Measurements from ENCODE around the gene KCNJ1. TPM values are rescaled to one million over a fixed set of nuclear protein-coding genes. Genes with fewer than 3 reads are reported as not detected.

KCNJ1 gene
- total RNA-seq, 1 donor from 2014 or later = not detected

DNA sequence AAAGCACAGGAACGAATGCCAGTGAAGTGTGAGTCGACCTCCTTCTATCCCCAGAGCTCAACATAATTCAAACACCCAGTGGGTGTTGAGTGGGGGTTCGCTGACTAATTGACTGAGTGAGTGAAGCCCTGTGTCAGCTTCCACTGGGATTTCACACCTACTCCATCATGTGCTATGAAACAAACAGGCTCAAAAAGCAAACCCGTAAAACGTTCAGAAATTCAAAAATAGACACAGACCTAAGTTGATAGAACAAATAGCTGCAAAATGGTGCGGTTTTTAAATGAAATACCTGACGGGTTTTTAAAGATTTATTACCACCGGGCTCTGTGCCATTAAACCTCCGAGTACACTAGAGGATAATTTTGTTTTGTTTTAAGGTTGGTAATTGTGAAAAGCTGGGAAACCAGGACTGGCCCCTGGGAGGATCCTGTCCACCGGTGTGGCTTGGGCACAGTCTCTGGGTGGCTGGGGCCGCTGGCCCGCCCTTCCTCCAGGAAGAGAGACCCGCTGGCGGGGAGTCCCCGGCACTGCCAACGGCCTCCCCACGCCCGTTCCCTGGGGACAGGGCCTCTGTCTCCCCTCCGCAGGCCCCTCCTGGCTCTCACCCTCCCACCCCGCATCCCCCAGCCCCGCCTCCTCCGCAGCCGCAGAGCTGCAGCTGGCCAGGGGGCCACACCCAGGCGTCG lies 37.7 kb upstream of the KCNJ1 start:
- intact Hi-C loops (cut with micrococcal nuclease) = no loop called here
- Histone ChIP-seq H3K27me3 (ENCODE audit: low read depth) (peaks cover 12% of the 10 kb centered on the region), H3K4me1 (peaks cover 58% of the 10 kb centered on the region), H3K4me3 (peak overlapping the region; percentile 74), H3K36me3 (no peaks in the 10 kb centered on the region), H3K9me3 (replicated peaks) (no peaks in the 10 kb centered on the region), H3K27ac (replicated peaks) (peak overlapping the region; percentile 73)
- peak; percentile 48 for DNase-seq
- TF ChIP-seq CTCF (IDR thresholded peaks at IDR 0.05; ENCODE audit: borderline replicate concordance) = no peak

- Histone ChIP-seq H3K36me3 (no peaks in the 10 kb centered on the region), H3K27me3 (ENCODE audit: low read depth) (peaks cover 12% of the 10 kb centered on the region), H3K4me1 (peaks cover 58% of the 10 kb centered on the region), H3K27ac (replicated peaks) (peak overlapping the region; percentile 73), H3K9me3 (replicated peaks) (no peaks in the 10 kb centered on the region), H3K4me3 (peak overlapping the region; percentile 74)
- TF ChIP-seq CTCF (IDR thresholded peaks at IDR 0.05; ENCODE audit: borderline replicate concordance) = no peak
- no peak for DNase-seq
- intact Hi-C loops (cut with micrococcal nuclease) = no loop called here
Measured at GRCh38 chr11:128904303-128904655, 37.2 kb upstream of the KCNJ1 start.

DNA sequence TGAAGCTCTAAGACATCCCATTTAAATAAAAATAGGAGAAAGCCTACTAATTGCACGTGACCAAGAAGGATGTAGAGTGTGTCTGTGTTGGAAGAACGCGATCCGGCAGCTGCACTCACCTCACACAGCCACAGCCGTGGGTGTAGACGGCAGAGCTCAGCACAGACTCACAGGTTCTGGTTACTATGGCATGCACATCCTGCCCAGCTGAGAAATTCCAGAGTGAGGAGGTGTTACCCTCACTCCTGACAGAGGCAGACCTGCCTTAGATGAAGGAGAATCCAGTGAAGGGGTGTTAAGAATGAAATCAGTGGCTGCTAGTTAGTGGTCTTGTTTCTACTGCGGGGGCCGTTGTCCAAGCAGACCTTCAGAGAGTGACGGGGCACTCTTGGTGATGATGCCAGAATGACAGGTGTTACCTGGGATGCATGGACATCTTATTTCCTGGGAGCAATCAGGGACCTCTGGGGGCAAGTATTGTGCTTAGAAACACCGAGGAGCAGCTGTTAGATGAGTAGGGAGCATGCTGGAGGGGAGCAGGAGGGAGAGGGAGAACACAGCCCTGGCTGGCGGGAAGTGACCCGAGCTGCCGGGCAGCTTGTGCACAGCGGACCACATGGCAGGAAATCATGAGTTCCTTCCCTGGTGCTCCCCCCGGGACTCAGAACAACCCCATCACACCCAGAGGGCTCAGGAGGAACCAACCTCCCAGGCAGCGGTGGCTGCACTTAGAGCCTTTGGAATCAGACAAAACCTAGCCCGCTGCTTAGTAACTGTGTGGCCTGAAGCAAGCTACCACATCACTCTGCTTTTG lies 36.4 kb upstream of the KCNJ1 start:
- no peaks in the 10 kb centered on the region for H3K36me3 ChIP-seq
- TF ChIP-seq CTCF (IDR thresholded peaks at IDR 0.05; ENCODE audit: borderline replicate concordance) = no peak
- peaks cover 12% of the 10 kb centered on the region for H3K27me3 ChIP-seq (ENCODE audit: low read depth)
- DNase-seq = peak; percentile 44
- intact Hi-C loops (cut with micrococcal nuclease) = no loop called here
- H3K4me3 ChIP-seq = no peak overlapping the region
- peak overlapping the region; percentile 73 for H3K27ac ChIP-seq (replicated peaks)
- H3K9me3 ChIP-seq (replicated peaks) = no peaks in the 10 kb centered on the region
- H3K4me1 ChIP-seq = peaks cover 58% of the 10 kb centered on the region

GRCh38 chr11:128902515-128903066 lies 35.5 kb upstream of the KCNJ1 start:
- Histone ChIP-seq H3K36me3 (no peaks in the 10 kb centered on the region), H3K27me3 (ENCODE audit: low read depth) (peaks cover 12% of the 10 kb centered on the region), H3K4me3 (no peak overlapping the region), H3K9me3 (replicated peaks) (no peaks in the 10 kb centered on the region), H3K27ac (replicated peaks) (no peak overlapping the region), H3K4me1 (peaks cover 60% of the 10 kb centered on the region)
- intact Hi-C loops (cut with micrococcal nuclease) = no loop called here
- TF ChIP-seq CTCF (IDR thresholded peaks at IDR 0.05; ENCODE audit: borderline replicate concordance) = no peak
- DNase-seq = no peak

DNA sequence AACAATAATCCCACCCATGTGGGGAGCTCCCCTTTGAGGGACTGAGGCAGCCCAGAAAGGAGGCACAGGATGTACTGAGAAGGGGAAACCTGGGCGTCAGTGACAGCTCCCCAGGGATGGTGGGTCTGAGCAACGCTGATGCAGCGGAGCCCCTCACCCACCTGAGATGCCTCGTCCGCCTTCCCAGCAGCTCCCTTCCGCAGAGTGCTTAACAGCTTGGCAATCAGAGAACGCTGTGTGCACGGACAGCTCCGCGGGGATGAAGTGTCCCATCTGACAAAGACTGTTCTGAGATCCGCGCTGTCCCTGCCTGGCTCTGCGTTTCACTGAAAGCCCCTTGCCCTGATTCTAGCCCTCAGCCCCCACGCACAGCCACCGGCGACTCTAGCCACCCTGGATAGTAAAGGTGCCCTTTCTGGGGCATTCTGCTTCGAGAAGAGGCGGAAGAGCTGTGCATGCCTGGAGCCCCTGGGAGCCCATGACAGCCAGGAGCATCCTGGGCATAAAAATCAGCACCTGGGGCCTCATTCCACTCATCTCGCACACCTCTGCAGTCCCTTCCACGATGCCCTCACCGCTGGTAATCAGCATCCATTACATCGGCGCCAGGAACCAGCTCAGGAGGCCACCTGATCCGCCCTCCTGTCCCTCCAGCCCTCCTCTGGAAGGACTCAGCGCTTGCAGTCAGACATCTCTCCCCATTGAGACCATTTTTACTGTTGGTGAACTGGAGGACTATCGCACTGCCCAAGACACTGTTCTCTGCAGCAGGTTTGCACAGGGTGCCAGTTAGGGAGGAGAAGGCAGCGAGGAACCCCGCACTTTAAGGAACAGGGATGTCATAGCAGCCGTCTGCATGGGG lies 34.8 kb upstream of the KCNJ1 start:
- Histone ChIP-seq H3K27me3 (ENCODE audit: low read depth) (peaks cover 9% of the 10 kb centered on the region), H3K36me3 (no peaks in the 10 kb centered on the region), H3K4me3 (no peak overlapping the region), H3K27ac (replicated peaks) (no peak overlapping the region), H3K4me1 (peaks cover 61% of the 10 kb centered on the region), H3K9me3 (replicated peaks) (no peaks in the 10 kb centered on the region)
- TF ChIP-seq CTCF (IDR thresholded peaks at IDR 0.05; ENCODE audit: borderline replicate concordance) = no peak
- intact Hi-C loops (cut with micrococcal nuclease) = no loop called here
- DNase-seq = no peak
